GM19452 (cell line): Measurements from ENCODE around the gene ZDHHC22.

Source experiments
- ATAC-seq: cut with Tn5 transposase; IDR thresholded peaks from one replicate; pipeline ENCODE4 v1.9.1; 2021; ENCODE audit not compliant: unreplicated experiment

Gene ZDHHC22

DNA sequence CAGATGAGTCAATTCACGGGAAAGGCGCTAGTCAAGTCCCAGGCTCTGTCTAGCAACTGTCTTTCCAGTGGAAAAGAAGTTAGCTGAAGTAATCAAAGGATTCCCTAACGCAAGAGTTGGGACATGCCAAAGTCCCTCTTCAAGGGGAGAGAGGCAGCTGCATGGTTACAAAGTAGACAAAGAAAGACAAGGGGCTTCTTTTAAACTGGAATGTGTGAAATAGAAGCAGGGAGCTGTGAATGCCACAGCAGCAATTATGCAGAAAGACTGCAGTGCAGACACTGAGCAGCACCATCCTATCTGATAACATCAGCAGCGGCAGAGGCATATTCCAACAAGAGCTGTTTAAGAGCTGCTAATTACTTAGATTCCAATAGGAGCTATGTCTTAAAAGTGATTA is 56.1 kb downstream of the ZDHHC22 start:
- no peak for ATAC-seq

- no peak for ATAC-seq
Measured at GRCh38 chr14:77084985-77085384, 56.6 kb downstream of the ZDHHC22 start.

DNA sequence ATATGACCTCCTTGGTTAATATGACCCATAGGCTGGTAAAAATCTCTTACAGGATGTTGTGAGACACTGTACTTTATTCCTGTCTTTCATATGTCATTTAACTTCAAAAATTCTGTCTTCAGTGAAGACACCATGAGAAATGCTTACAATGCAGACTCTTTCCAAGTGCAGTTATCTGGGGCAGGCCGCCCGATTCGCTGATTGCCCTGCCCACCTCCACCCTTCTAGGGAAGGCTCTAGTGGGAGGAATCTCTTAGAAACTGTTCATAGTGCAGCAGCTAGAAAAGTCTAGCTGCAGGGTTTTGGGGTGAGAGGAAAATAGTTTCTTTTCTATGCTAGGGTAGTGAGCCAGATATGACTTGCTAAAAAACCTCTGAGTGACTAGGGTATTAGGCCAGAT is 58.5 kb downstream of the ZDHHC22 start:
- ATAC-seq: no peak

DNA sequence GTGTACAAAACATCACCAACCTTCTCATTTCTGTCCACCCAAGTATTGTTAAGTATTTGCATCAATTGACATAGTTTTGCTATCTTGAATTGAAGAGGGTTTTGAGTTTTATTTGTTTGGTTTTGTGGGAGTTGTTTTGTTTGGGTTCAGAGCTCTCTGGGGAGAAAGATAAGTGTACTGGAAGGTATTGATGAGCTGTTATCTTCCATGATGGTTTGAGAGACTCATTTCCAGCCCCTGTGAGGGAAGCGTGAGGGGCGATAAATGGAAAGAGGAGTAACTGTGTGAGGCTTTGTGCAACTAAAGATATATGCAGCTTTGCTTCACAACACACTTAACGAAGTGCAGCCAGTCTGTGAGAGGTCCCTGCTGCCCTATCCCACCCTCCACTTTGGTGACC is 59.2 kb downstream of the ZDHHC22 start:
- no peak for ATAC-seq
